GM18520 (cell line): ENCODE measurements around the gene CXCL17.
"Not testable (repeated sequence)": the region's sequence is repeated elsewhere in the genome, so short reads cannot be mapped to it uniquely, and the experiment has no call there.

Source experiments
- ATAC-seq: cut with Tn5 transposase; IDR thresholded peaks from one replicate; pipeline ENCODE4 v1.9.1; 2021; ENCODE audit not compliant: unreplicated experiment

The CXCL17 gene

GRCh38 chr19:42466521-42467182 lies 23.9 kb upstream of the CXCL17 start:
- no peak for ATAC-seq

GRCh38 chr19:42465827-42466280 lies 23.1 kb upstream of the CXCL17 start:
- no peak for ATAC-seq

GRCh38 chr19:42461700-42462324 lies 19.1 kb upstream of the CXCL17 start:
- no peak for ATAC-seq

- ATAC-seq, result not testable (repeated sequence)
Measured at GRCh38 chr19:42461231-42461630, 18.5 kb upstream of the CXCL17 start.

GRCh38 chr19:42459926-42460325 lies 17.2 kb upstream of the CXCL17 start:
- no peak for ATAC-seq

GRCh38 chr19:42455621-42456081 lies 12.9 kb upstream of the CXCL17 start:
- no peak for ATAC-seq

- ATAC-seq, result no peak
Measured at GRCh38 chr19:42455086-42455485, 12.3 kb upstream of the CXCL17 start.

GRCh38 chr19:42452590-42452989 lies 9.8 kb upstream of the CXCL17 start:
- ATAC-seq, result no peak

- ATAC-seq, result no peak
Measured at GRCh38 chr19:42450314-42450934, 7.7 kb upstream of the CXCL17 start.

- not testable (repeated sequence) for ATAC-seq
Measured at GRCh38 chr19:42448306-42448705, 5.6 kb upstream of the CXCL17 start.

- no peak for ATAC-seq
Measured at GRCh38 chr19:42445948-42446347, 3.2 kb upstream of the CXCL17 start.

- no peak for ATAC-seq
Measured at GRCh38 chr19:42443944-42444398, 1.2 kb upstream of the CXCL17 start.

GRCh38 chr19:42441049-42441445 lies 1.7 kb downstream of the CXCL17 start:
- ATAC-seq, result no peak

GRCh38 chr19:42440357-42441048 lies 2.2 kb downstream of the CXCL17 start:
- no peak for ATAC-seq

- ATAC-seq, result no peak
Measured at GRCh38 chr19:42436006-42436405, 6.7 kb downstream of the CXCL17 start.

GRCh38 chr19:42435316-42435715 lies 7.4 kb downstream of the CXCL17 start:
- ATAC-seq, result no peak

GRCh38 chr19:42433503-42434260 lies 9.1 kb downstream of the CXCL17 start:
- no peak for ATAC-seq

- ATAC-seq, result no peak
Measured at GRCh38 chr19:42431486-42431885, 11.3 kb downstream of the CXCL17 start.

GRCh38 chr19:42428676-42429075 lies 14.1 kb downstream of the CXCL17 start:
- no peak for ATAC-seq

GRCh38 chr19:42427313-42427712 lies 15.4 kb downstream of the CXCL17 start, which contains the start of gene LIPE:
TSS of gene LIPE (minus strand) at chr19:42427388. CDS start at chr19:42427149, 239 bp downstream.
- no peak for ATAC-seq

- no peak for ATAC-seq
Measured at GRCh38 chr19:42426643-42427042, 16.1 kb downstream of the CXCL17 start.
